ENCODE measurements around the gene FRS3.

FRS3 gene

GRCh38 chr6:41768545-41769308 lies 11.0 kb downstream of the FRS3 start:
- DNase-seq, result no peak

- DNase-seq, result peak; percentile 19 to 49 (median 42)
These were observed 12.4 kb downstream of the FRS3 start for GRCh38 chr6:41767112-41767833.

- peak in 1 of 4 experiments; percentile 31 for DNase-seq
These were observed 13.5 kb downstream of the FRS3 start for GRCh38 chr6:41766043-41766664.

- peak; percentile 38 to 78 (median 42) for DNase-seq
These were observed 16.2 kb downstream of the FRS3 start for GRCh38 chr6:41763470-41763869.

- no peak for DNase-seq
These were observed 19.7 kb downstream of the FRS3 start for GRCh38 chr6:41759905-41760579.

GRCh38 chr6:41759106-41759904 lies 20.4 kb downstream of the FRS3 start:
- no peak for DNase-seq

GRCh38 chr6:41758641-41759035 lies 21.1 kb downstream of the FRS3 start:
- no peak for DNase-seq

GRCh38 chr6:41757931-41758640 lies 21.6 kb downstream of the FRS3 start:
- DNase-seq, result no peak

- no peak for DNase-seq
These were observed 22.4 kb downstream of the FRS3 start for GRCh38 chr6:41757271-41757670.

- no peak for DNase-seq
These were observed 23.3 kb downstream of the FRS3 start for GRCh38 chr6:41756354-41756753.

- DNase-seq, result no peak
These were observed 23.8 kb downstream of the FRS3 start for GRCh38 chr6:41755895-41756294.

- no peak for DNase-seq
These were observed 29.3 kb downstream of the FRS3 start for GRCh38 chr6:41750374-41750773.

GRCh38 chr6:41748542-41748941 lies 31.2 kb downstream of the FRS3 start:
- no peak for DNase-seq

- DNase-seq, result no peak
These were observed 31.6 kb downstream of the FRS3 start for GRCh38 chr6:41748102-41748477.

- no peak for DNase-seq
These were observed 32.2 kb downstream of the FRS3 start, which contains the start of gene PGC for GRCh38 chr6:41747256-41748101. Gene PGC, minus strand, starts transcription at chr6:41747397. Its CDS starts 63 bp downstream, at chr6:41747334.

GRCh38 chr6:41746107-41746506 lies 33.6 kb downstream of the FRS3 start:
- DNase-seq, result no peak

- no peak for DNase-seq
These were observed 35.4 kb downstream of the FRS3 start for GRCh38 chr6:41744236-41744787.

- no peak for DNase-seq
These were observed 36.1 kb downstream of the FRS3 start for GRCh38 chr6:41743406-41744235.

Data from suppressor macrophage (primary cell).